ENCODE results near the gene PRKG1.

PRKG1 gene

GRCh38 chr10:51129946-51130544, 55.8 kb downstream of the PRKG1 start:
- CTCF ChIA-PET = interaction anchor here (0.5 to 0.6 kb wide), 3 partner anchors 260 to 831 kb away, joined by 3 to 6 read pairs (median 3); no protein-coding TSS in a partner anchor
- POLR2A ChIA-PET (ENCODE audit: low non-redundant PET) = no interaction called here
- no peak overlapping the region for H3K27ac ChIP-seq
- DNase-seq (ENCODE audit: low spot score) = peak; percentile 20
- TF ChIP-seq, protein P1, sequence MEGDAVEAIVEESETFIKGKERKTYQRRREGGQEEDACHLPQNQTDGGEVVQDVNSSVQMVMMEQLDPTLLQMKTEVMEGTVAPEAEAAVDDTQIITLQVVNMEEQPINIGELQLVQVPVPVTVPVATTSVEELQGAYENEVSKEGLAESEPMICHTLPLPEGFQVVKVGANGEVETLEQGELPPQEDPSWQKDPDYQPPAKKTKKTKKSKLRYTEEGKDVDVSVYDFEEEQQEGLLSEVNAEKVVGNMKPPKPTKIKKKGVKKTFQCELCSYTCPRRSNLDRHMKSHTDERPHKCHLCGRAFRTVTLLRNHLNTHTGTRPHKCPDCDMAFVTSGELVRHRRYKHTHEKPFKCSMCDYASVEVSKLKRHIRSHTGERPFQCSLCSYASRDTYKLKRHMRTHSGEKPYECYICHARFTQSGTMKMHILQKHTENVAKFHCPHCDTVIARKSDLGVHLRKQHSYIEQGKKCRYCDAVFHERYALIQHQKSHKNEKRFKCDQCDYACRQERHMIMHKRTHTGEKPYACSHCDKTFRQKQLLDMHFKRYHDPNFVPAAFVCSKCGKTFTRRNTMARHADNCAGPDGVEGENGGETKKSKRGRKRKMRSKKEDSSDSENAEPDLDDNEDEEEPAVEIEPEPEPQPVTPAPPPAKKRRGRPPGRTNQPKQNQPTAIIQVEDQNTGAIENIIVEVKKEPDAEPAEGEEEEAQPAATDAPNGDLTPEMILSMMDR (conservative IDR thresholded peaks at IDR 0.05; ENCODE audit: low read depth) = no peak

GRCh38 chr10:51137756-51138529, 63.7 kb downstream of the PRKG1 start:
- peak; percentile 54 for DNase-seq (ENCODE audit: low spot score)
- CTCF ChIA-PET = interaction anchor here (0.6 to 0.7 kb wide), 2 partner anchors 238 to 1233 kb away, joined by 3 read pairs; no protein-coding TSS in a partner anchor

GRCh38 chr10:51139176-51139575, 64.9 kb downstream of the PRKG1 start:
- DNase-seq (ENCODE audit: low spot score) = no peak
- TF ChIP-seq, protein P1 (conservative IDR thresholded peaks at IDR 0.05; ENCODE audit: low read depth) = no peak
- H3K27ac ChIP-seq = no peak overlapping the region
- CTCF ChIA-PET = interaction anchor here (0.6 kb wide), 1 partner anchor 22 kb away, joined by 3 read pairs; no protein-coding TSS in a partner anchor
- POLR2A ChIA-PET (ENCODE audit: low non-redundant PET) = no interaction called here

More at GRCh38 chr10:51137756-51138529, 63.7 kb downstream of the PRKG1 start:
- POLR2A ChIA-PET (ENCODE audit: low non-redundant PET) = no interaction called here
- H3K27ac ChIP-seq = no peak overlapping the region
- TF ChIP-seq, protein P1 (conservative IDR thresholded peaks at IDR 0.05; ENCODE audit: low read depth) = no peak

DNA sequence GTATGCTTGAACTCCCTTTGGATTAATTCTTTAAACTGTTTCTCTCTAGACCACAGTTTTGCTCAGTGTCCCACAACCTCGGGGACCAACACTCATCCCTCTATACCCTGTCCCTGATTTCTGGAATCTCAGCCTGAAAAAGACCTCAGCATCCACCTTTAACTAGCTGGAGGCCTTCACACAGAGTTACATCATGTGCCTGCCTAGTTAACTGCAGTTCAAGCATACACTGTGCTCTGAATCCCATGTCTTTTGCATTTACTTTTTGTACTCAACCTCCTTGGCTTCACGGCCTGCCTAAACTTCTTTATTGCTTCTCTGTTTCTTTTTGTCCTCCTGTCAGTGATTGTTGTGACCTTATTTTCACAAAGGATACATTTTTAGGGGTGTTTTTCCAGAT, 66.7 kb downstream of the PRKG1 start:
- no peak overlapping the region for H3K27ac ChIP-seq
- TF ChIP-seq, protein P1 (conservative IDR thresholded peaks at IDR 0.05; ENCODE audit: low read depth) = no peak
- no peak for DNase-seq (ENCODE audit: low spot score)
- ChIA-PET POLR2A (ENCODE audit: low non-redundant PET) (no interaction called here), CTCF (interaction anchor here (0.6 kb wide), 1 partner anchor 109 kb away, joined by 3 read pairs; no protein-coding TSS in a partner anchor)

DNA sequence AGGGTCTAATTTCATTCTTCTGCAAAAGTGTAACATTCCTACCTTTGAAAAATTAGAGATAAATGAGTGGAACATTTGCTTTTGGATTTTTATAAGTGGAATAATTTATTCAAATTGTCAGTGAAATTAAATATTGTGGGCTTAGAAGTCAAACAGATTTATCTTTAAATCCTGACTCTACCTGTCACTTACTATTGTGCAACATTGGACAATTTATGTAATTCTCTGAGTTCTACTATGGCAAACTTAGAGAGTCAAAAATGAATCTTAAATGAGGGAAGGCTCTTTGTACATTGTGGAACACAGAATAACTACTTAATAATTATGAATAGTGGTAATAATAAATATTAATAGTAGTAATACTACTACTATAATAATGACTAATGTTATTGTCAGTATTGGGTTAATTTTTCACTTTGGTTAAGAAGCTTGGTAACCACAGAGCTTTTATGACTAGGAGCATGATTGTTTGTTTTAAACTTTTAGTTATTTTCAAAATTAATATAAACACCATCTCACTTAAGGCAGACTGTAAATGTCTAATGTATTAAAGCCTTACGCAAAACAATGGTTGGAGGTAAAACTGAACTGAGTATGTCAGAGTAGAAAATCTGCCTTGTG, 70.0 kb downstream of the PRKG1 start:
- ChIA-PET CTCF (interaction anchor here (0.6 kb wide), 1 partner anchor 26 kb away, joined by 3 read pairs; no protein-coding TSS in a partner anchor), POLR2A (ENCODE audit: low non-redundant PET) (no interaction called here)
- TF ChIP-seq, protein P1 (conservative IDR thresholded peaks at IDR 0.05; ENCODE audit: low read depth) = no peak
- no peak for DNase-seq (ENCODE audit: low spot score)
- H3K27ac ChIP-seq = no peak overlapping the region

DNA sequence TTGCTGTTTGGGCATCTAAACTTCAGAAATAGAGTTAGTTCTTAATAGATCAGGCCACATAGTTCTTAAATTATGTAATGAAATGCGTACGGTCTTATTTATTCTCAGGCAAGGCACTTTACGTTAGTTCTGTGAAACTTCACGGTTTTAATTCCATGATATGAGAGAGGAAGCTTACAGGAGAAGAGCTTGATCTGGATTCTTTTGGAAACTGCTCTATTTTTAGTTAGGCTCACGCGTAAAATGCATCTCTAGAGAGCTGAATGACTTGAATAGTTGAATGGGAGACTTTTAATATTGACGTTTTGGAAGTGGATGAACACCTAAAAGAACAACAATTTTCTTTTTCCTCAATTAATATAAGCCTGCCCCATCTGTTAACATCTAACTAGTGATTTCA, 71.1 kb downstream of the PRKG1 start:
- ChIA-PET POLR2A (ENCODE audit: low non-redundant PET) (no interaction called here), CTCF (interaction anchor here (0.7 kb wide), 1 partner anchor 86 kb away, joined by 3 read pairs; no protein-coding TSS in a partner anchor)
- H3K27ac ChIP-seq = no peak overlapping the region
- no peak for DNase-seq (ENCODE audit: low spot score)
- TF ChIP-seq, protein P1 (conservative IDR thresholded peaks at IDR 0.05; ENCODE audit: low read depth) = no peak
